ENCODE measurements around the gene DPH2.

DPH2 gene

DNA sequence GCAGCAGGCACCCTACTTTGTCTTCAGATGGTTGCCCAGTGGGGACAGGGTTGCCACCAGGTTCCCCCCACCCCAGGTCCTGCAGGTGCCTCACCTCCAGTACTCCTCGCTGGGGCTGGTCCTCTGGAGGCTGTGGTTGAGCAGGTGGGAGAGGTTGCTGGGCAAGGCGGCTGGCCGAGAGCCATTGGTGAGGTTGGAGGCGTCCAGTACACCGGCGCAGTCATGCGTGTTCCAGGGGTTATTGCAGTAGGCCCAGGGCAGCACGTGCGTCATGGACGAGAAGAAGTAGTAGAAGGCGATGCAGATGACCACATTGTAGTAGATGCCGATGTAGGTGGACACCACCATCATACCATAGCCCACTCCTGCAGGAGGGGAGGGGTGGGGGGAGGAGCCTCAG lies 38.4 kb downstream of the DPH2 start:
- DNase-seq = no peak

DNA sequence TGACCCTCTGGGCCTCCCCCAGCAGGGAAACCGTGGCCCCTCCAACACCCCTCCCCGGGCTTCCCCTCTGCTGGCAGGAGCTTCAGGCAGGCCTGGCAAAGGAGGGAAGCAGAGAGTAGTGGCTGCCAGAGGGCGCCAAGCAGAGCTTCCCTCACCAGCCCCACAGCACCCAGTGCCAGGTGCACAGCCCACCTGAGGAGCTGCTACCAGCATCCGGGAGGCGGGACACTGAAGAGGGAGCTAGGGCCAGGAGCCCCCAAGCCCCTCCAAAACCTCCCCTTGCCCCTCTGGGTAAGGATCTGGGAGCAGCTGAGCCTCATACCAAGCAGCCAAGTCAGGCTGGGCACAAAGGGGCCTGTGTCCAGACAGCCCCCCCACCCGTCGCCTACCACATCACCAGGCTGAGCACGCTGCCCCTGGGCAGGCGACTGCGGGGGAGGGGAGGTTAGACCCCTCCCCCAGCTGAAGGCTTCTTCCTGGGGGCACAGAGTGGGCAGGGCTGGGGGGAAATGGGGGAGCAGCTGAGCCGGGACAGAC lies 41.2 kb downstream of the DPH2 start:
- DNase-seq = no peak

DNA sequence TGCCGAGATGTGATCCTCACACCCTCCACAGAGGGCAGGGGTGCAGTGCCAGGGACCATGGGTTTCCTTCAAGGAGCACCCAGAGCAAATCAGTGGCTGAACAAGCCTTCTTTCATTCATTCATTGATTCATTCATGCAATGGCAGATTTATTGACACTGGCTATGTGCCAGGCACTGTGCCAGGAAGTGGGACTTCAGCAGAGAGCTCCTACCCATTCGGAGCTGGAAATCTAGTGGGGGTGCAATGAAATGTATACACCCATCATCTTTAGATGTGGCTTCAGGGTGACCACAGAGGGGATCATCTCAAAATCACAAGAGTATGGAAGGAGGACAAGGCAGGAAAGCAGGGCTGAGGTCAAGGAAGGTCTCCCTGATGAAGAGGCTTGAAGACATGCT lies 42.6 kb downstream of the DPH2 start:
- DNase-seq = no peak

DNA sequence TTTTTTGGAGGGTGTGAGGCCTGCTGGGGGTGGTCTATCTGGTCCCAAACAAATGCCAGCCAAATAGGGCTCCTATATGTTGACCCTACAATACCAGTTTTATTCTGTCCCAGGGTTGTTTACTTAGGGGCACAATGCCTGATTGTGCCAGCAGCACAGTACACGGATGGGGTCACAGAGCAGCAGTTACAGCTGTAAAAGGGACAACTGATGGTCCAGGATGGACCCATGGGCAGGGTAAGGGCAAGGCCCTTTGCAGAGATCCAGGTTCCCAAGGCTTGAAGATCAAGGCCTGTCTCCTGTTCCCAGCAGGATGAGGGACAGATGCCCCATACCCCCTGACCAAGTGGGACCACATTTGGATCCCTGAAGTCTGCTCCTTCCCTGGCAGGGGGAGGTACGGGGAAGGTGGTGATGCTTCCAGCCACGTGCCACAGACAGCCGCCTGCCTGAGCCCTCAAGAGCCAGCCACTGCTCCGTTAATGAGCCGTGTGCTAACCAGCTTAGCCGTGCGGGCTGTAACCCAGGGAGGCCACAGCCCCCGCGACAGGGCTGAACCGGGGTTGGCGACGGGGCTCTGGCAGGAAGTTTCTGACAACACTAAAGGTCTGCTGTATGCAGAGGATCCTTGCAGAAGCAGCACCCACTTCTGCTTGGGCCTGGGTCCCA lies 43.3 kb downstream of the DPH2 start:
- DNase-seq = no peak

DNA sequence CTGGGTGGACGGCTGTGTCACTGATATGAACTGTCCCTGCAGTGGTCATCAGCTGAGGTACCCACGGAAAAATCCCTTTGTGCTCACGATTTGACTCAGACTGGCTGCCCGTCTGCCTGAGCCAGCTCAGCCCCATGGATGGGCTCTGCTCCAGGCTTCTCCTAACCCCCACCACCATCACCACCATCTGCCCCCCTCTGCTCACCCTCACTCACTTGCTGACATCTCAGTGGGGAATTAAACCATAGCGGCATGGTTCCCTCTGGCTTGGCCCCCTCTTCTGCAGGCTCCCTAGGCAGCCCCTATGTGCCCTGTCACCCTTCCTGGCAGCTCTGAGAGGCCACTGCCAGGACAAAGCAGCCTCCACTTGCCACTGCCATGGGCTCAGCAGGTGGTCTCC lies 44.1 kb downstream of the DPH2 start:
- no peak for DNase-seq

DNA sequence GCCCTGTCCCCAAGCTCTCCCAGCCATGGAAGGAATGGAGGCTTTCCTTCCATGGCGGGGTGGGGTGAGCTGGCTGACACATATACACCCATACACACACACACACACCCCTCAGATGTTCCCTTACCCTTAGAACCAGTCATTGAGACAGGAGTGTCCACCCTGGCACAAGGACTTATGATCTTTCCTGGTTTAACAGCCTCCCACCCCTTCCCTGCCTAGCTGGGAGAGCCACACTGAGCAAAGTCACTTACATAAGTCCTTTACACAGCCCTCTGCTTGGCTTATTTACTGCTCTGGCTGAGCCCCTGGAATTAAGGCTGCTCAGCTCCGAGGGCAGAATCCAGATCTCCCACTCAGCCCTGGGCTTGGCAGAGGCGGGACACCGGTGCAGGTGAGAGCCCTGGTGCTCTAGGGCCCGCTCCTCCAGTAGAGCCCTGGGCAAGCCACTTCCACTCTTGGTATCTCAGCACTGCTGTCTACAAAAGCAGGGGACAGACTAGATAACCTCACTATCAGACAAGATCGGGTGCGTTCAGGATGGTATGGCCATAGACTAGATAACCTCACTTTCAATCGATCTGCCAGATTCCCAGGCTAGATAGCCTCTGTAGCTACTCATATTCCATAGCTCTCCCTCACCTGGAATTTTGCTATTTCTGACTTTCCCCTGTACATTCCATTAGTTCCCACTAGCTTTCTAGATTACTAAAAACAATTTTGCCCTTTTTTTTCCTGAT lies 44.7 kb downstream of the DPH2 start:
- no peak for DNase-seq

DNA sequence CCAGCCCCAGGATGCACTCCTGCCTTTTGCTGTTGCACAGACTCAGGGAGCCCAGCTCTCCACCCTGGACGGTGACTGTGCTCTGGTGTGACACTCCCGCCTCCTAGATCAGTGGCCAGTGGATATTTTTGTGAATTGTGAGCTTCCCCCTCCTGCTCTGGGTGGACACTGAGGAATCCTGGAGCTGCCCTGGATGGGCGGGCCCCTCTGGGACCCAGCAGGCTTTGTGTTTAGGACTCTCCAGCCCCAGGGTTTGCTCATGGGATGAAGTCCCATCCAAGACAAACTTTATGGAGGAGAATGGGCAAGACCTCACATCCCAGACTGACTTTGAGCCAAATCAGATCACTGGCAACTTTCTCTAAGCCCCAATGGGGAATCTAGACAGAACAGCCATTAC lies 45.4 kb downstream of the DPH2 start:
- no peak for DNase-seq

DNA sequence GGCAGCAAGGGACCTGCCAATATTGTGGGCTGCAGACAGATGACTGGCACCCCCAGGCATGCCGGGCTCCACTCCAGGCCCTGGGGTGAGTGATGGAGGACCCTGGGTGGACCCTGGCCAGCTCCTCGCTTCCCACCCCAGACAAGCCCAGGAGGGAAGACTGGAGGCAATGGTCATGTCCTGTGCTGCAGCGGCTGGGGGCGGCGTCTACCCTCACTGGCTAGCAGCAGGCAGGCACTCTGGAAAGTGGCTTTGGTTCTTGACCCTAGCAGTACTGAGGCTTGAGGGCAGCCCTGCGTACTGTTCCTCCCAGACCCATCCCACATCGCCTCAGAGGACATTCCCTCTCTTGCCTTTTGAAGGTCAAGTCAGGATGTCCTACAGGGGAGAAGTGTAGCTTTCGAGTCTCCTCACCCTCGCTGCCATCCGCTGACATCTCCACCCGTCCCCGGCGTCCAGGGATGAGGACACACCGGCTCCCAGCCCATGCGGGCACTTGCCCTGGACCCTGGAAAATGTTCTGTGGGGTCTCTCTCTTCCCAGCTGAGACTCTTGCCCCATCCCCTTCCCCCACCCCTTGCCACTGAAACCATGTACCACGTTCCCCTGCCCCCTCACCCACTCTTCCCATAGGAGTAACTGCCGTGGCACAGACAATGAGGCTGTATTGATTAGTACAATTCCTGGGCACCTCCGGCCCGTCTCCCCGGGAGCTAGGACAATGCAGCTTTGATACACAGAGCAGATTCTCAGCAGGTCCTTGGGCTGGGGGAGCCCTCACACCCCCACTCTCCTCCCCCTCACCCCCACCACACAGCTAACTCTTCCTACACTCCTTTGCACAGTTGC lies 46.5 kb downstream of the DPH2 start:
- DNase-seq = no peak

DNA sequence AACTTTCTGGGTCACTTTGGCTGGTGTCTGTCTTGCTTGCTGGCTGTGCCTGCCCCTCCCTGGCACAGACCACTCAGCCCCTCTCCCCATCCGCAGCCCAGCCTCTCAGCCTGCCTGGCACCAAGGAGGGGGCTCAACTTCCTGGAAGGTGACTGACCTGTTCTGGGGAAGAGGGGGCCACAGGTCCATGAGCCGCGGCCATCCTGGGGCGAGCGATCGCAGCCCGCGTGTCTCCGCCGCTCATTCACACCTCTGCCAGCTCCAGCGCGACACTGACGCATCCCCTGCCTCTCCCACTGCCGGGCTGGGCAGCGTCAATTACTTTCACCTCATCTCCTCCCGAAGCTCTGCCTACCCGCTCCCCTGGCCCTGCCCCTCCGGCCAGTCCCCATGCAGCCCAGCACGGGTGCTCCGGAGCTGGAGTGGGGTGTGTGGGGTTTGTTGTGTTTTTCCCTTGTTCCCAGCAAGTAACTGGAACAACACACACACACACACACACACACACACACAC lies 47.1 kb downstream of the DPH2 start:
- no peak for DNase-seq

DNA sequence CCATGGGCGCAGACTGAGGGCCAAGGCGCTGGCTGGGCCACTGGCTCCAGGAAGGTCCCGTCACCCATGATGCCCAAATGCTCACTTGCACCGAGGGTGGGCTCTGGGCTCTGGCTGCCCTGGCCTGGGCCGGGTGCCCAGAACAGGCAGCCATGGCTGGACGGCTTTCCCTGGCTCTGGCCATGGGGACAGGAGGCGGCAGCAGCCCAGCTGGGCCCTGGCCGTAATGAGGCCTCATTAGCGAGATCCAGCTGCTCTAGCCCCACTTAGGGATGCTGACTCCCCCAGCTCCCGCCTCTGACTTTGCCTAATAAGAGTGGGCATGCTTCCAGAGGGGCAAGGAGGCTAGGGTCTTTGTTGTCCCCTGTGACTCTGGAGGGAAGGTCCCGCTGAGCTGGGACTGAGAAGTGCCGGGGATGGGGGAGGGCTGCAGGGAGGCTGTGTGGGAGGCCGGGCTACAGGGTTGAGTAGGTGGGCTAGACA lies 49.7 kb downstream of the DPH2 start:
- no peak for DNase-seq

DNA sequence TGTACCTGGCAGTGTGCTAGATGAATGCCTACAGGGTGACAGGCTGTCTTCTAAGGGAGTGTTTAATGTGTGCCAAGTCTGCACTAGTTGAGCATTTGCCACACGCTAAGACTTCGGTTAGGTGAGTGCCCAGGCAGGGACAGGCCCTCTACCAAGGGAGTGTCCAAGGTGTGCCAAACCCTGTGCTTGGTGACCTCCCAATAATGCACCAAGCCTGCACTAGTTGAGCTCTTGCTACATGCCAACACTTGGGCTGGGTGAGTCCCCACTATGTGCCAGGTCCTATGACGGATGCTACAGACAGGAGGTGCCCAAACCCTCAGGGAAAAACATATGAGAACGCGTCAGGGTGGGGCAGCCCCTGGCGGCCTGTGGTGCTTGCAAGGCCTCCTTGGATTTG lies 50.7 kb downstream of the DPH2 start:
- DNase-seq = no peak

DNA sequence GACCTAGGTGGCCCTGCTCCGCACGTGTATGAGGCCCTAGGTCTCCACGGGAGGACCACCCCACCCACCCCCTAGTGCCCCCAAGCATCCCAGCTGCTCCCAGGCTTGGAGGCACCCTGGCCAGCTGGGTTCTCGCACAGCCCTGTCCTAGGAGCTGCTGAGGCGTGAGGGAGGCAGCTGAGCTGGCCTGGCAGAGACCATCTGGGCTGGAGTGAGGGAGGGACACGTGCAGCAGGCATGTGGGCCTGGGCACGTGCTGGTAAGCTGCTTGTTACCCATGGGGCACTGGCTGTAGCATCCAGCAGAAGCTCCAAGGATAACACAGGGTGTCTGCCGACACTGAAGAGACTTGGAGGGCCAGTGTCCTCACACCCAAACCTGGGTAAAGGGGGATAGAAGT lies 51.3 kb downstream of the DPH2 start:
- no peak for DNase-seq

DNA sequence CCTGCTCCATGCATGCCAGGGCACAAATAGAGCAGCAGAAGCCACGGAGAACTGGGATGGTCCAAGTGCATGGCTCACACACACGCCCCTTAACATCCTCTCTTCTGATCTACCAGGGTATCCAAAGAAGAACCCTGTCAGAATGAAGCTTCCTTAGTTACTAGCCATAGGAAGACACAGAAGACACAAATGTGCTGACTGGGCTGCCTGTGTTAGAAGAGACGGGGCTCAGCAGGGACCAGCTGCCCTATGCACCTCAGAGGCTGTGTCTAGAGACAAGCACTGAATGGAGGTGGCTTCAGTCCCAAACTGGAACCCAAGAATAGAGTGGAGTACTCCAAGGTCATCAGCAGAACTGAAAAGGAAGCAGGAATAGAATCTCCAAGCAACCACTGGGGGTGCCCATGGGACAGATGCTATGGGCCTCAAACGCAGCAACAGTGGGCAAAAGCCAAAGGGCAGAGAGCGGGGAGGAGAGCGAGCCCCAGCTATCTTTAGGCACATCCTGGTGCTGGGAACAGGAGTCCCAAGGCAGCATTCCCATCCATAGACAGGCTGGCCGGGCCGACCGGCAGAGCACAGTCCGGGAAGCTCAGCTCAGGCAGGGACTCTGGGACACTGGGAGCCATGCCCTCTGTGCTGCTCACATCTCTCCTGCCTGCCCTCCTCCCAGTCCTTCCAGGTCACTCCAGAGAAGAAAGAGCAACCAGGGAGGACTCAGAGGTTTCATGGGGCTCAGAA lies 51.9 kb downstream of the DPH2 start:
- no peak for DNase-seq
